ENCODE results near the gene CHST8.
"Not testable (repeated sequence)": the region's sequence is repeated elsewhere in the genome, so short reads cannot be mapped to it uniquely, and the experiment has no call there.

Gene CHST8, protein sequence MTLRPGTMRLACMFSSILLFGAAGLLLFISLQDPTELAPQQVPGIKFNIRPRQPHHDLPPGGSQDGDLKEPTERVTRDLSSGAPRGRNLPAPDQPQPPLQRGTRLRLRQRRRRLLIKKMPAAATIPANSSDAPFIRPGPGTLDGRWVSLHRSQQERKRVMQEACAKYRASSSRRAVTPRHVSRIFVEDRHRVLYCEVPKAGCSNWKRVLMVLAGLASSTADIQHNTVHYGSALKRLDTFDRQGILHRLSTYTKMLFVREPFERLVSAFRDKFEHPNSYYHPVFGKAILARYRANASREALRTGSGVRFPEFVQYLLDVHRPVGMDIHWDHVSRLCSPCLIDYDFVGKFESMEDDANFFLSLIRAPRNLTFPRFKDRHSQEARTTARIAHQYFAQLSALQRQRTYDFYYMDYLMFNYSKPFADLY

GRCh38 chr19:33621811-33622504, at the start of gene CHST8:
TSS of gene CHST8 (plus strand) at chr19:33621953. CDS start at chr19:33689262, 67,309 bp downstream.
- peak; percentile 37 for DNase-seq (ENCODE audit: low spot score)

GRCh38 chr19:33572929-33573328, 48.8 kb upstream of the CHST8 start:
- DNase-seq (ENCODE audit: low spot score): no peak

GRCh38 chr19:33574824-33575223, 46.9 kb upstream of the CHST8 start:
- DNase-seq (ENCODE audit: low spot score): no peak

GRCh38 chr19:33578697-33579096, 43.1 kb upstream of the CHST8 start:
- no peak for DNase-seq (ENCODE audit: low spot score)

DNA sequence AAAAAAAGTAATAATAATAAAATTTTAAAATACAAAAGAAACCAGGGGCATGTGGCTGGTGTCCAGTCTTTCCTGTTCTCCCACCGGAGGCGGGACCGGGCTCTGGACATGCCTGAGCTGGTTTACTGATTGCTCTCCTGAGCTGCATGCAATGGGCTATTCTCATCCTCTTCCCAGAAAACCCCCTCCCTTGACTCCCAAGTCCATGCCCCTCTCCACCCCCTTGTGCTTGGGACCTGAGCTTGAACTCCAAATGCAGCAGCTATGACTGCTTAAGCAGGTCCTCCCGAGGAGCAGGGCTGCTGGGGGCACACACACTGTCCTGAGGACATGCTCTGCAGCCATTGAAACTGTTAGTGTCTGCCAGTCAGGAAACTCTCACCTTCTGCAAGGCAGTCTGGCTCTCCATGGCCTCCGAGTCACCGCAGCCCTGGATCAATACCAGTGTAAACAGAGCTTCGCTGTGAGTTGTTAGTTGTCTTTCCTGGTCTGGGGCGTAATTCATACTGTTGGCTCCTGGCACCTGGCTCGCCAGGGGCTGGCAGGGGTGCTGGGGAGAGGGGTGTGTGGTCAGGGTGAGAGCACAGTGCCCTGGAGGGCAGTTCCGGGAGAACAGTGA, 41.6 kb upstream of the CHST8 start:
- no peak for DNase-seq (ENCODE audit: low spot score)

- peak; percentile 35 for DNase-seq (ENCODE audit: low spot score)
Measured at GRCh38 chr19:33580645-33581037, 41.1 kb upstream of the CHST8 start.

DNA sequence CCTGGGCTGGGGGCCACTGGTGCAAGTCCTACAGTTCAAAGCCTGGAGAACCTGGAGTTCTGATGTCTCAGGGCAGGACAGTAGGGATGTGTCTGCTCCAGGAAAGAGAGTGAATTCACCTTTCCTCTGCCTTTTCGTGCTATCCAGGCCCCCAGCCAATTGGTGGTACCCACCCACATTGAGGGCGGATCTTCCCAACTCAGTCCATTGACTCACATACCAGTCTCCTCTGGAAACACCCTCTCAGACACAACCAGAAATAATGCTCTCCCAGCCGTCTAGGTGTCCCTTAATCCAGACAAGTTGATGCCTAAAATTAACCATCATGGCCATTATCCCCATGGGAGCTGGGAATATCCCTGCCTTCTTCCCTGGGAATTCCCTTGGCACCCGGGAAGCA, 38.8 kb upstream of the CHST8 start:
- DNase-seq (ENCODE audit: low spot score): no peak

GRCh38 chr19:33587150-33587549, 34.6 kb upstream of the CHST8 start:
- DNase-seq (ENCODE audit: low spot score): no peak

- DNase-seq (ENCODE audit: low spot score): no peak
Measured at GRCh38 chr19:33590224-33590623, 31.5 kb upstream of the CHST8 start.

GRCh38 chr19:33595783-33596182, 26.0 kb upstream of the CHST8 start:
- no peak for DNase-seq (ENCODE audit: low spot score)

- DNase-seq (ENCODE audit: low spot score): no peak
Measured at GRCh38 chr19:33601583-33601982, 20.2 kb upstream of the CHST8 start.

DNA sequence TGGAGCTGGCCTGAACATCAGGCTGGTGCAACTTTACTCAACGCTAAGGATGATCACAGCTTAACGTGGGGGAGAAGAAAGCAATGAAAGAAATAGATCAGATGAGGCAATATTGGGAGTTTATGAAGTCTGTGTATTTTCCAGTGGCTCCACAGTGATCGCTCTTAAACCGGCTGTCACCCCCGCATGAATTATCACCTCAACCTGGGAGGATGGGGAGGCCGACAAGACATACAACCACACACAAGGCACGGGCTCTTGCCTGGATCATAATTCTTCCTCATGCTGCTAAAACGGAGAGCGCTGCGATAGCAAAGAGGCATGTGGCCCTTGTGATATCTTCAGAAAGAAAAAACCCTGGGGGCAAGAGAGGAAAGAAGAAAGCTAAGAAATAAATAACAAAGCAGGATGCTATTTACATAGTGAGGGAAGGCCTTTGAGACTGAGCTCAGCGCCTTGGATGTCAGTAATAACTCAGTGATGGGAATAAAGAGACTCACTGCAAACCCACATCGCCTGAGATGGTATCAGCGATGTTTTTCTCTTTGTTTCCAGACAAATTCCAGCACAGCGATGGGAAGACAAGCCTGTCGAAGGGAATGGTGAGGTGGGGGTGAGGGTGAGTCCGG, 19.1 kb upstream of the CHST8 start:
- no peak for DNase-seq (ENCODE audit: low spot score)

DNA sequence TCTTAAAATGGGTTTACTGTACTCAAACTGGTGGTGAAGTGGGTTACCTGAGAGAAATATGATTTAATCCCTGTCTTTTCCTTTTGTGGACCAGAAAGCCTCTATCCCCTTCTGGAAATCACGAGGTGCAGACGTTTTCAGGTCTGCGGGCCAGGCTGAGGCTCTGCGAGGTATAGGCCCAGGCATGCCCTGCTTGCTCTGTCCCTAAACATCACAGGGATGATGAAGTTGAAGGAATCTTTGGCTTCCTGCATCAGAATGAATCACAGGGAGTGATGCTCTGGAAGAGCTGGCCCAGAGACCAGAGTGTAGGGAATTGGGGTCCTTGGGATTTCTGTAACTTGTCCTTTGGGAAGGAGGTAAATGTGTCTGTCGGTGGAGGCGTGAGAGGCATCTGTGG, 18.4 kb upstream of the CHST8 start:
- no peak for DNase-seq (ENCODE audit: low spot score)

DNA sequence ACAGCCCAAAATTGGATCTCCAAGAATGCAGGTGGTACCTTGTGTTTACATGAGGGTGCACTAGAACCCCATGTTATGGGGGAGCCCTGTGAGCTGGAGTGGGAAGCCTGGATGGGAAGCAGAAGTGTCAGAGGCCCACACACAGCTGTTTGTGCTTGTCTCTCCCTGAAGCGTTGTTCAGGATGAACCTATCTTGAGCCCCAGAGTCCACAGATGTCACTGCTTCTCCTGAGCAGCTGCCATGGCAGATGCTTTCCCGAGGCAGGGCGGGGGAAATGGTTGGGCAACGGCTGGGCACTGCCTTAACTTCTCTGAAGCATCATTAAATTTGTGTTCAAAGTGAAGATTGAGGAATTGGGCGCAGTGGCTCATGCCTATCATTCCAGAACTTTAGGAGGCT, 17.1 kb upstream of the CHST8 start:
- DNase-seq (ENCODE audit: low spot score): no peak

- DNase-seq (ENCODE audit: low spot score): not testable (repeated sequence)
Measured at GRCh38 chr19:33605803-33606295, 15.9 kb upstream of the CHST8 start.

GRCh38 chr19:33606556-33606955, 15.2 kb upstream of the CHST8 start:
- DNase-seq (ENCODE audit: low spot score): no peak

DNA sequence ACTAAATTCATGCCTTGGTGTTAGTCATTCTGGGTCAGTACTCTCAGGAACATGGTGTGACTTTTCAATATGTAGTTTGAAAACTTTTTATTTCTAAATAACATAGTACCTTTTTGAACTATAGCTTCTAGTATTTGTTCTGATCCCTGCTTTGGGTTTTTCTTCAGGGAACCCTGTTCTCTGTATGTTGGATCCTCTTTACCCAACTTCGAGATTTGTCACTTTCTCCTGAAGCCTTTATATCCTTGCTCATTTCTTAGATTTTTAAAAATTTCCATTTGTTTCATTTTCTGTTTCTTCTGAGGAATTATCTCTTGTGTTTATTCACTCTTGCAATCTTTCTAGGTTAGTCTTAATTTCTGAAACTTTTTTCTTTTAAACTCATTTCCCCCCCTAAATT, 12.4 kb upstream of the CHST8 start:
- DNase-seq (ENCODE audit: low spot score): no peak

- DNase-seq (ENCODE audit: low spot score): no peak
Measured at GRCh38 chr19:33610588-33610987, 11.2 kb upstream of the CHST8 start.

DNA sequence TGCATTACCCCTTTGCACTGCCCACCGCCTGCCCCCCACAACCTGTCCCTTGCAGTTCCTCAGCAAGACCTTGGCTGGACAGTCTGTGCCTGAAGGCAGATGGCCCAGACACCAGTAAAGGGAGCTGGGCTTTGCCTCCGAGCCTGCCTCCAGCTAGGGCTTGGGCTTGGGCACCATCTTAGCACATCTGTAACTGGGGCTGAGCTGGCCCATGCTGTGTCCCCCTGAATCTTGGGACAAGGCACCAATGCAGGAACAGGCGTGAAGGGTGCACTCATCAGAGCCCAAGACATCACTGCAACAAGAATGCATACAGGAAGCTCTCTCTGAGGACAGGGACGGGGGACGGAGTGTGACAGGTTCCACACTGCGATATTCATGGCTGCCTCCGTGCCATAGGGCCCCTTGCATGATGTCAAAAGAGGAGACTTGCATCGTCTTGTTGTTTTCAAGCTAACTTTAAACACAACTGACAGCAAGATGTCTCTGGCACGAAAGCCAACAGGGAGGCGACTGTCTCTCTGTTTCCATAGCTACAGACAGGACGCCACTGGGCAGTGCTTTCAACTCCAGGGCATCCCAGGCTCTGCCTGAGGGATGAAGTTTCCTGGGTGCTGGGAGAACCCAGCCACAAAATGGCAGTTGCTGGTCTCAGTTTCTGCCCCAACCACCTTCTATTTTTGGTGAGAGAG, 8.7 kb upstream of the CHST8 start:
- DNase-seq (ENCODE audit: low spot score): no peak

DNA sequence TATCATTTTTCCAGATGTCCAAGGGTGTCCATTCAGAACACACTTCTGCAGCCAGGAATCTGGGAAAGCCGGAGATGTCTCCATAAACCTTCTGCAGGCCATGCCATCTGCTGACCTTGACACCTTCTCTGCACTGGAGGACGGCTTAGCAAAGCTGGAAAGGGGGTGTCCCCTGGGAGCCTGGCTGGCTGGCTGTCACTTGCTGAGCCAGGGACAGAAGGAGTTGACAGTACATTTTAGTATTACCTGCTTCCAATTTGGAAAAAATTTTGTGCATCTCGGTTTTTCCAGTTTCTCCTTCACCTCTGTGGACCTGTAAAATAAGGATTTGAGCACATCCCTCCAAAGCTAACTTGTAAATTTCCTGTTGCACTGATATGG, 8.1 kb upstream of the CHST8 start:
- DNase-seq (ENCODE audit: low spot score): no peak

DNA sequence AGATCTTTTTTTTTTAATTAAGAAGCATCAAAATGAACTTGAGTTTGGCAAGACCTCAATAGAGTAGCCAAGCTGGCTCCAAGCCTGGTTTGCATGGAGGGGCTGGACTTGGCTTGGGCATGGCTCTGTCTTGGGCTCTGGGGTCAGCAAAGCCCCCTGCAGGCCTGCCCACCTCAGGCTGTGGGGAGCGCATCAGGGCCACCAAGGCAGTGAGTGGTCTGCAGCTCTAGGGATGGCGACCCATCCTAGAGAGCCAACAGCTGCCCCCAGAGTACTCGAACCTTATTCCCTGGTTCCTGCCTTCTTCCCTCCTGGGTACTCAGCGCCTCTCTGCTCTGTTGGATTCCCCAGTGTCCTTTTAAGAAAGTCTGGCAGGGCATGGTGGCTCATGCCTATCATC, 5.4 kb upstream of the CHST8 start:
- no peak for DNase-seq (ENCODE audit: low spot score)

DNA sequence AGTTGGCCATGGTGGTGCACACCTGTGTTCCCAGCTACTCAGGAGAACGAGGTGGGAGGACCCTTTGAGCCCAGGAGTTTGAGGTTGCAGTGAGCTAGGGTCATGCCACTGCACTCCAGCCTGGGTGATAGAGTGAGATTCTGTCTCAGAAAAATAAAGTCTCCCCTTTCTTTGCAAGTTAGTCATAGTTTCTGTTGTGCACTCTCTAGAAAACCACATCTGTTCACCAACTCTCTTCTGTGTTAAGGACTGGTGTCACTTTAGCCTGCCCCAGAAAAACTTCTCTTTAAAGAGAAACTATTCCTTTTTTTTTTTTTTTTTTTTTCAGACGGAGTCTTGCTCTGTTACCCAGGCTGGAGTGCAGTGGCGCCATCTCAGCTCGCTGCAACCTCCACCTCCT, 4.9 kb upstream of the CHST8 start:
- no peak for DNase-seq (ENCODE audit: low spot score)
